Activated CD8-positive, alpha-beta memory T cell treated with anti-CD3 and anti-CD28 coated beads, Interleukin-2, amount 50 U/mL, for 4 hours (primary cell): ENCODE data around the gene UNC13A.
"Not testable (repeated sequence)": the region's sequence is repeated elsewhere in the genome, so short reads cannot be mapped to it uniquely, and the experiment has no call there.

Experiments
- DNase-seq: peaks from one replicate; pipeline ENCODE4 v3.0.0-alpha.2; 2020

The UNC13A gene

GRCh38 chr19:17562097-17562496 lies 126.1 kb downstream of the UNC13A start:
- no peak for DNase-seq

GRCh38 chr19:17560205-17560595 lies 128.0 kb downstream of the UNC13A start:
- DNase-seq = no peak

- no peak for DNase-seq
These were observed 130.7 kb downstream of the UNC13A start for GRCh38 chr19:17557466-17557865.

GRCh38 chr19:17556995-17557394 lies 131.2 kb downstream of the UNC13A start:
- DNase-seq = no peak

GRCh38 chr19:17555929-17556813 lies 132.0 kb downstream of the UNC13A start:
- no peak for DNase-seq

GRCh38 chr19:17555480-17555928 lies 132.7 kb downstream of the UNC13A start, which contains the start of gene COLGALT1:
TSS of gene COLGALT1 (plus strand) at chr19:17555649. CDS start at chr19:17555714, 65 bp downstream.
- DNase-seq = peak; percentile 99

- DNase-seq = no peak
These were observed 133.1 kb downstream of the UNC13A start for GRCh38 chr19:17554968-17555479.

GRCh38 chr19:17553256-17553655 lies 134.9 kb downstream of the UNC13A start:
- no peak for DNase-seq

- DNase-seq = not testable (repeated sequence)
These were observed 135.4 kb downstream of the UNC13A start for GRCh38 chr19:17552735-17553134.
